Neural progenitor cell (in vitro differentiated cells): Measurements from ENCODE around the gene L3MBTL3.

ENCODE experiments used
- CTCF ChIP-seq: fragments of 200-600 bp; sonication (generic); IDR thresholded peaks from 2 replicates; pipeline ENCODE4 v1.5.1; 2017; ENCODE audit warnings: antibody characterized with exemption, mild to moderate bottlenecking
- EZH2 ChIP-seq: fragments of 200-600 bp; sonication (generic); IDR thresholded peaks from 2 replicates; pipeline ENCODE4 v1.6.1; 2017; ENCODE audit warnings: antibody characterized with exemption, mild to moderate bottlenecking, moderate library complexity
- EZH2phosphoT487 ChIP-seq: fragments of 200-600 bp; sonication (generic); IDR thresholded peaks from 2 replicates; pipeline ENCODE4 v1.6.1; 2017; ENCODE audit warnings: antibody characterized with exemption

GRCh38 chr6:130159956-130160355 lies 141.6 kb downstream of the L3MBTL3 start:
- TF ChIP-seq CTCF (no peak), EZH2phosphoT487 (no peak), EZH2 (no peak)
